Loucy (cell line): ENCODE data around the gene KNDC1.

ENCODE experiments used
- H2AFZ ChIP-seq: fragments of 200-600 bp; sonication (generic); 2 replicates; pipeline ENCODE4 v1.6.0; 2016; ENCODE audit warnings: antibody characterized with exemption, mild to moderate bottlenecking, low read length, moderate library complexity
- H3F3A ChIP-seq: fragments of 200-600 bp; 2 replicates; pipeline ENCODE4 v1.6.0; 2016; ENCODE audit warnings: antibody characterized with exemption, low read depth, mild to moderate bottlenecking
- H3K27me3 ChIP-seq: fragments of 200-600 bp; sonication (generic); 2 replicates; pipeline ENCODE4 v1.6.1; 2014; ENCODE audit warnings: low read length, mild to moderate bottlenecking; ENCODE audit not compliant: insufficient read depth, poor library complexity, severe bottlenecking
- H3K36me3 ChIP-seq: fragments of 200-600 bp; sonication (generic); 2 replicates; pipeline ENCODE4 v1.6.1; 2016; ENCODE audit warnings: low read length; ENCODE audit not compliant: insufficient read depth
- H3K4me1 ChIP-seq: fragments of 200-600 bp; sonication (generic); 2 replicates; pipeline ENCODE4 v1.5.1; 2014; ENCODE audit warnings: low read length, mild to moderate bottlenecking; ENCODE audit not compliant: insufficient read depth, poor library complexity, severe bottlenecking
- H3K4me2 ChIP-seq: fragments of 200-600 bp; sonication (generic); 2 replicates; pipeline ENCODE4 v1.6.0; 2014; ENCODE audit warnings: antibody characterized with exemption, low read length, low read depth, mild to moderate bottlenecking; ENCODE audit not compliant: poor library complexity, severe bottlenecking
- H3K4me3 ChIP-seq: fragments of 200-600 bp; sonication (generic); 2 replicates; pipeline ENCODE4 v1.5.1; 2014; ENCODE audit warnings: low read length, mild to moderate bottlenecking, mixed read lengths; ENCODE audit not compliant: poor library complexity, severe bottlenecking
- H3K79me2 ChIP-seq: fragments of 200-600 bp; sonication (generic); 2 replicates; pipeline ENCODE4 v1.6.1; 2014; ENCODE audit warnings: low read length; ENCODE audit not compliant: insufficient read depth
- H3K9ac ChIP-seq: fragments of 200-600 bp; sonication (generic); 2 replicates; pipeline ENCODE4 v1.6.0; 2014; ENCODE audit warnings: mild to moderate bottlenecking, low read depth, low read length, moderate library complexity; ENCODE audit not compliant: poor library complexity, severe bottlenecking
- H3K9me2 ChIP-seq: fragments of 200-600 bp; sonication (generic); replicated peaks from 2 replicates; pipeline ENCODE4 v1.6.1; 2016; ENCODE audit warnings: low read depth, low read length, mixed read lengths
- H3K9me3 ChIP-seq: fragments of 200-600 bp; sonication (generic); 2 replicates; pipeline ENCODE4 v1.6.1; 2014; ENCODE audit warnings: mild to moderate bottlenecking, antibody characterized with exemption, low read length, low read depth; ENCODE audit not compliant: insufficient read depth
- H4K20me1 ChIP-seq: fragments of 200-600 bp; sonication (generic); 2 replicates; pipeline ENCODE4 v1.6.0; 2014; ENCODE audit warnings: antibody characterized with exemption, low read length, mild to moderate bottlenecking; ENCODE audit not compliant: insufficient read depth, poor library complexity, severe bottlenecking
- EZH2phosphoT487 ChIP-seq: fragments of 200-600 bp; IDR thresholded peaks from 2 replicates; pipeline ENCODE4 v1.6.1; 2018; ENCODE audit warnings: antibody characterized with exemption, mild to moderate bottlenecking, moderate library complexity, borderline replicate concordance
- TF ChIP-seq, protein P1 (sequence below): fragments of 200-600 bp; sonication (generic); conservative IDR thresholded peaks from 2 replicates; pipeline ENCODE4 v1.5.1; 2014; ENCODE audit warnings: mild to moderate bottlenecking, antibody characterized with exemption, low read length

Gene KNDC1

DNA sequence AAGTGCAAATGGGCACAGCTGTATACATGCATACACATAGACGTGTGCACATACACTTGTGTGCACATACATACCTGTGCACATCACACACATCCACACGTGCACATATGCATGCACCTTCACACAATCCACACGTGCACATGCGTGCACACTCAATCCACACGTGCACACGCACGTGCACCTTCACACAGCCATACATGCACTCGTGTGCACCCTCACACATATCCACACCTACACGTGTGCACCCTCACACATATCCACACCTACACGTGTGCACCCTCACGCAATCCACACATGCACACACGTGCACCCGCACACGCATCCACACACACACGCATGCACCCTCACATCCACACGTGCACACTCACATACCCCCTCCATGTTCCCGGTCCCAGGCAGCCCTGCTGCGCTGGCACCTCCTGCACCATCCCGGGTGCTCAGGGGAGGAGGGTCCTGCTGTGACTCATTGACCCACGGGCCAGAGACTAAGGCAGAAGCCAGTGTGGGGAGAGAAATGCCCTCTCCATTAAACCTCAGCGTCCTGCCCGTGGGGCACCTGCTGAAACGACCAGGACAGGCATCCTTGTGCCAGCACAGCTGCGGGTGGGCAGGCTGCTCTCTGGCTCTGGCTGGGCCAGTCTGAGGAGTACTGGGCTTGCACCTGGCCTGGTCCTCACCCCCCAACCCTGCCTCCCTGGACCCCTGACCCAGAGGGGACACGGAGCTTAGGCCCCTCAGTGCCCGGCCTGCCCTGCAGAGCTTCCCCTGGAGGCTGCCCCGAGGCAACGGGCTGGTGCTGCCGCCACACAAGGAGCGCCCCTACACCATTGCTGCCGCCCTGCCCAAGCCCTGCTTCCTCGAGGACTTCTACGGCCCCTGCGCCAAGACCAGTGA, 52.2 kb downstream of the KNDC1 start:
- H4K20me1 ChIP-seq: no peaks in the 10 kb centered on the region
- H3K27me3 ChIP-seq: no peaks in the 10 kb centered on the region
- no peak for TF ChIP-seq EZH2phosphoT487
- TF ChIP-seq, protein P1, sequence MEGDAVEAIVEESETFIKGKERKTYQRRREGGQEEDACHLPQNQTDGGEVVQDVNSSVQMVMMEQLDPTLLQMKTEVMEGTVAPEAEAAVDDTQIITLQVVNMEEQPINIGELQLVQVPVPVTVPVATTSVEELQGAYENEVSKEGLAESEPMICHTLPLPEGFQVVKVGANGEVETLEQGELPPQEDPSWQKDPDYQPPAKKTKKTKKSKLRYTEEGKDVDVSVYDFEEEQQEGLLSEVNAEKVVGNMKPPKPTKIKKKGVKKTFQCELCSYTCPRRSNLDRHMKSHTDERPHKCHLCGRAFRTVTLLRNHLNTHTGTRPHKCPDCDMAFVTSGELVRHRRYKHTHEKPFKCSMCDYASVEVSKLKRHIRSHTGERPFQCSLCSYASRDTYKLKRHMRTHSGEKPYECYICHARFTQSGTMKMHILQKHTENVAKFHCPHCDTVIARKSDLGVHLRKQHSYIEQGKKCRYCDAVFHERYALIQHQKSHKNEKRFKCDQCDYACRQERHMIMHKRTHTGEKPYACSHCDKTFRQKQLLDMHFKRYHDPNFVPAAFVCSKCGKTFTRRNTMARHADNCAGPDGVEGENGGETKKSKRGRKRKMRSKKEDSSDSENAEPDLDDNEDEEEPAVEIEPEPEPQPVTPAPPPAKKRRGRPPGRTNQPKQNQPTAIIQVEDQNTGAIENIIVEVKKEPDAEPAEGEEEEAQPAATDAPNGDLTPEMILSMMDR: no peak
- peaks cover 18% of the 10 kb centered on the region; the same call in 1 of the 2 replicates for H3K9me3 ChIP-seq
- H3K4me2 ChIP-seq: no peak overlapping the region
- no peaks in the 10 kb centered on the region for H3K9me2 ChIP-seq
- no peaks in the 10 kb centered on the region for H3K36me3 ChIP-seq
- no peak overlapping the region for H3K9ac ChIP-seq
- no peaks in the 10 kb centered on the region for H3F3A ChIP-seq
- no peaks in the 10 kb centered on the region for H3K79me2 ChIP-seq
- H2AFZ ChIP-seq: no peak overlapping the region
- no peaks in the 10 kb centered on the region for H3K4me1 ChIP-seq
- H3K4me3 ChIP-seq: no peak overlapping the region

DNA sequence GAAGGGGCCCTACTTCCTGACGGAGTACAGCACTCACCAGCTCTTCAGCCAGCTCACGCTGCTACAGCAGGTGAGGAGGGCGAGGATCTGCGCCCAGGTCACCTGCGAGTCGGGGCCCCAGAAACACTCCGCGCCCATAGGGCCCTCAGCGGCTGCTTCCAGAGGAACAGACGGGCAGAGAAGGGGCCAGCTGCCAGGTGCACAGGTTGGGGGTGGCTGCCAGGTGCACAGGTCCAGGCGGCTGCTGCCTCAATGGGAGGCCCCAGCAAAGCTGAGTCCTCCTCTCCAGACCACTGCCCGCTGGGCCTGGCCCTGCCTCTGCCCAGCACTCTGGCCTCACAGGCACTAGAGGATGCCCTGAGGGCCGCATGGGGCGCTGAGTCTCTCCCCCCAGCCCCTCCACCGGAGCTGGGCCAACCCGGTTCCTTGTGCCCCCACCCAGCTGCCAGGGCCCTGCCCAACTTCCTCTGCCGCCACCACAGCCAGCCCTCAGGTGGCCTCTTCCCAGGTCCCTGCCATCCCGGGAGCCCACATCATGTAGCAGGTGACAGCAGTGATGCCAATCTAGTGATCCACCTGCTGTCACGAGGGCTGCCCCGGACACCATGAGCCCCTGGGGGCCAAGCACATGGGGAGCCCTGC, 53.0 kb downstream of the KNDC1 start:
- Histone ChIP-seq H3K9me3 (peaks cover 18% of the 10 kb centered on the region; the same call in 1 of the 2 replicates), H2AFZ (no peak overlapping the region), H3K36me3 (no peaks in the 10 kb centered on the region), H3K4me1 (no peaks in the 10 kb centered on the region), H3K9ac (no peak overlapping the region), H3K4me3 (no peak overlapping the region), H3K79me2 (no peaks in the 10 kb centered on the region), H3K4me2 (no peak overlapping the region), H3K9me2 (no peaks in the 10 kb centered on the region), H4K20me1 (no peaks in the 10 kb centered on the region), H3F3A (no peaks in the 10 kb centered on the region), H3K27me3 (no peaks in the 10 kb centered on the region)
- TF ChIP-seq, protein P1: no peak
- no peak for TF ChIP-seq EZH2phosphoT487

DNA sequence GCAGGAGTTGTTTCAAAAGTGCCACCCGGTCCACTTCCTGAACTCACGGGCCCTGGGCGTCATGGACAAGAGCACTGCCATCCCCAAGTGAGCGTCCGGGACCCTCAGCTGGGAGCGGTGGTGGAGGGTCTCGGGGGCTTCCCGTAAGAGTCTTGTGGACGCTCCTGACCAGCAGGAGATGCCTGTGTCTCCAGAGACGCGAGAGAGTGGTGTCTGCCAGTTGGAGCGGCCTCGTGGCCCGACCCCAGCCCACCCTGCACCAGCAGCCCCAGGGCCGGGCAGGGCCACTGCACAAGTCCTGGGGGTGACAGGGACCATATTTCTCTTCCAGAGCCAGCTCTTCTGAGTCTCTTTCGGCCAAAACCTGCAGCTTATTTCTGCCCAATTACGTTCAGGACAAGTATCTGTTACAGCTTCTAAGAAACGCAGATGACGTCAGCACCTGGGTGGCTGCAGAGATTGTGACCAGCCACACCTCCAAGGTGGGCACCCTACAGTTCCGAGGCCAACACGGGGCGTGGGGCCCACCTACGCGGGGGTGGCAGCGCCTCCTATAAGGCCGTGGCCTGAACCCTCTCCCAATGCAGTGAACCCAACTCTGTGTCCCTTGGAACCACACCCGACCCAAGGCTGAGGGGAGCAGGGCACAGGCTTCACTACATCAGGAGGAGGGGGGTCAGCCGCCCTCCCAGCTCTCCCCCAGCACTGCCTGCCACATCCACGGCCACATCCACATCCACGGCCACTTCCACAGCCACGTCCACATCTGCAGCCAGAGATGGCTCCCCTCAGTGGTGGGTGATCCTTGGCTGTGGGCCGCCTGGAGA, 53.8 kb downstream of the KNDC1 start:
- no peak overlapping the region for H3K4me3 ChIP-seq
- H3K9ac ChIP-seq: no peak overlapping the region
- no peaks in the 10 kb centered on the region for H3K27me3 ChIP-seq
- TF ChIP-seq, protein P1: no peak
- no peak for TF ChIP-seq EZH2phosphoT487
- H3K36me3 ChIP-seq: no peaks in the 10 kb centered on the region
- no peak overlapping the region for H3K4me2 ChIP-seq
- peaks cover 14% of the 10 kb centered on the region; the same call in 1 of the 2 replicates for H3K9me3 ChIP-seq
- H3F3A ChIP-seq: no peaks in the 10 kb centered on the region
- H3K9me2 ChIP-seq: no peaks in the 10 kb centered on the region
- no peak overlapping the region for H2AFZ ChIP-seq
- no peaks in the 10 kb centered on the region for H3K79me2 ChIP-seq
- H4K20me1 ChIP-seq: no peaks in the 10 kb centered on the region
- H3K4me1 ChIP-seq: no peaks in the 10 kb centered on the region
